HG03095 (cell line): ENCODE measurements around the gene GLP2R.

Experiments
- ATAC-seq: cut with Tn5 transposase; IDR thresholded peaks from one replicate; pipeline ENCODE4 v1.9.1; 2021; ENCODE audit warnings: moderate library complexity; ENCODE audit not compliant: unreplicated experiment

Gene GLP2R

DNA sequence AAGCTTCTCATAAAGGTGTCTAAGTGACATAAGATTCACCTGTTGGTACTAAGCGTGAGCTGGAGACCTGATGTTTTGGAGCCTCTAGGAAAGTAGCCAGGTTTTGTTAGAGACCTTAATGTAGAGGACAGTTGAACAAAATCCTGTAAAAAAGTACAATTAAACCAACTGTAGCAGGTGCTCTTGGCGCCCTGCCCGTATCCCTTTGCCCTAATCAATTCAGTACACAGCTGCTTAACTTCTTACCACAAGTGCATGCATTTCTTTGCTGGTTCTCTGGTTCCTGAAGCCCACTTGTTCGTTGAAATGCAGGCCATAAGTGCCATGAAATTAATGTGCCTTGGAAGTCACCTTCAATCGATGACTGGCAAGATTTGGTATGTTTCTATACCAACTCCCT lies 24.4 kb downstream of the GLP2R start:
- ATAC-seq, result no peak

DNA sequence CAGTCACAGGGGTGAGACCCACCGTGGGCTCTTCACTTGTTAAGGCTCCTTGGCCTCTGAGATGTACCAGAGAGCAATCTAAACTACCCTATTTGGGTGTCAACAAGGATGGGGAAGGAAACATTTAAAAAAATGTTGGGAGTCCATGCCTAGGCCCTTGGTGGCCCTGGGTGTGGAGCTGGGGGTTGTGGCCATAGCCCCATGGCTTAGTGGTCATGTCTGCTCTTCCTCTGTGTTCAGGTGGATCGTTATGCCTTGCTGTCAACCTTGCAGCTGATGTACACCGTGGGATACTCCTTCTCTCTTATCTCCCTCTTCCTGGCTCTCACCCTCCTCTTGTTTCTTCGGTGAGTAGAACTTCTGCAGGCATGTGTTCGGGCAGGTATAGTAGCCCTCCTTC lies 28.5 kb downstream of the GLP2R start:
- ATAC-seq, result no peak

DNA sequence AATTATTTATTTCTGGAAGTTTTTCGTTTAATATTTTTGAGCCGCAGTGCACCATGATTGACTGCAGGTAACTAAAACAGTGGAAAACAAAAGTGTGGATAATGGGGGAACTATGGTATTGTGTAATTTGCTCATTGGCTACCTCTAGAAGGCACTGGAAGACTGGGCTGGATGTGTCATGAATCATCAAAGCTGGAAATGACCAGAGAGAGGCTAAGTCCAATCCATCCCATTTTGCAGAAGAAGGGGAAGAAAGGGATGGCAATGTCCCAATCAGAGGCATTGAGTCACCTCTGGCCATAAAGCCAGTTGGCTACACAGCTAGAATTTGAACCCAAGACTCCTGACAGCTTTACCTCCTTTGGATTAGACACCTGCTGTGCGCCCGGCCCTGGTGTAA lies 29.3 kb downstream of the GLP2R start:
- ATAC-seq, result no peak

DNA sequence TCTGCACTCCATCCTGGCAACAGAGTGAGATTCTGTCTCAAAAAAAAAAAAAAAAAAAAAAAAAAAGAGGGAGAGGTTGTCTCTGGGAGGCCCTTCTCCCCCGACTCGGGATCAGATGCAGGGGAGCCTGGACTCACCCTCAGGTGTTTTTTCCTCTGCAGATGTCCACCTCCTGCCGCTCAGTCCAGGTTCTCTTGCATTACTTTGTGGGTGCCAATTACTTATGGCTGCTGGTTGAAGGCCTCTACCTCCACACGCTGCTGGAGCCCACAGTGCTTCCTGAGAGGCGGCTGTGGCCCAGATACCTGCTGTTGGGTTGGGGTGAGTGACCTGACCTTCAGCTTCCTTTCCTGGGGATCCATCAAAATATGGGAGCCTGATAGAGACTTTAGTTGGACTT lies 34.1 kb downstream of the GLP2R start:
- no peak for ATAC-seq

DNA sequence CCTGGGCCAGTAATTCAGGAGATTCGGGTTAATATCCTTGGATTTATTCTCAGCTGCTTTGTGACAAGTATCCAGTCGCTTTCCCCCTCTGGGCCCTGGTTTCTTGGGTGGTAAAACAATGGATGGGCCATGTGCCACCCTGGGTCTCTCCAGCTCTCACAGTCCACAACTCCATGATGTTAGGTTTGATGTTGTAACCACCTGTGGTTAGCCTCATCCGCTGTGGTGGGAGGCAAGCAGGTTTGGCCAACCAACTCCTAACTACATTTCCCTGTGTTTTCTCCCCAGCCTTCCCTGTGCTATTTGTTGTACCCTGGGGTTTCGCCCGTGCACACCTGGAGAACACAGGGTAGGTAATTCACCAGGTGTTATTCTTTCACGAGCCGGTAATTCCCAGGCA lies 35.1 kb downstream of the GLP2R start:
- ATAC-seq, result no peak

DNA sequence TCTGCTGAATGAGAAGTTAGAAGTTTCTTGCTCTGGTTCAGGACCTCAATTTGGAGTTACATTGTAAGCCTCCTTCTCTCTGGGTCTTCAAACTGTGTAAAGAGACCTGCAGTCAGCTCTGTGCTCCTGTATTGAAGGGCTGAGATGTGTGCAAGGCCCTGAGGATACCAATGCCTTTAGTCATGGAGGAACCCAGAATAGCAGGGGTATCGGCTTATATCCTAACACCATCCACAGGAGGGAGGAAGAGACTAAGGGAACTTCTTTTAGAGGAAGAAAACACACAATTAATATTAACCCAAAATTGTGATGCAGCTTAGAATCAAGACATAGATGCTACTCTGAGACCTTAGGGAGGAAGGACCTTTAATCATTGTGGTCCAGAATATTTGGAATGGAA lies 36.5 kb downstream of the GLP2R start:
- no peak for ATAC-seq

DNA sequence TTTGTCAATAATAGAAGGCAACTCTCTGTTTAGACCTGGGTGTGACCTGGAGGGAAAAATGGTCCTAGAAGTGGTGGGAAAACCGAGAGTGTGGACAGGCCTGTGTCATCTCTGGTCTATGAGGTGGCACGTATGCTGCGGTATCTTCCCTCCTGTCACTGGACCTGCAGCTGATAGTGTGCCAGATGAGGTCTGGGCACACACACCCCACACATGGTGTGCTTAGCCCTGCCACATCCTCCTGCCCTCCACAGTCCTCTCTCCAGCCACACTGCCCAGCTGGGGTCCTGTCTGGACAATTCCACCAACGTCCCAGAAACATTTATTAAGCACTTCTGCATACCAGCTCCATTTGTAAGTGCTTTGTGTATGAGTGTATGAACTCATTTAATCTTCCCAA lies 37.2 kb downstream of the GLP2R start:
- no peak for ATAC-seq

DNA sequence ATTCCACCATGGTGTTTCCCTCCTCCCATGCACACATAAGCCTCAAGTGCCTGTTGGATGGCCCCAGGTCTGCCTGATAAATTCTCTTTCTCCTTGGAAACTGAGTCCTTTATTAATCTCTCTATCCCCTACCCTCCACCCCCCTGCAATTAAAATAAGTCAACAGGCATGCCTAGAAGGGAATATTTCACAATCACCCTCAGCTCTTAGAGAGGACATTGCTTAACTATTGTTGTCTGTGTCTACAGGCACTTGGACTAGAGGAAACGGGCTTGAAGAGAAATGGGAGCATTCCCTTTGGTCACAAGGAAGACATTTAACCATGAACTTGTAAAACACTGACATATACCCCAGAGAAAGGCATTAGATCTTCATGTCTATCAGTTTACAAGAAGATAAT lies 39.9 kb downstream of the GLP2R start:
- no peak for ATAC-seq

DNA sequence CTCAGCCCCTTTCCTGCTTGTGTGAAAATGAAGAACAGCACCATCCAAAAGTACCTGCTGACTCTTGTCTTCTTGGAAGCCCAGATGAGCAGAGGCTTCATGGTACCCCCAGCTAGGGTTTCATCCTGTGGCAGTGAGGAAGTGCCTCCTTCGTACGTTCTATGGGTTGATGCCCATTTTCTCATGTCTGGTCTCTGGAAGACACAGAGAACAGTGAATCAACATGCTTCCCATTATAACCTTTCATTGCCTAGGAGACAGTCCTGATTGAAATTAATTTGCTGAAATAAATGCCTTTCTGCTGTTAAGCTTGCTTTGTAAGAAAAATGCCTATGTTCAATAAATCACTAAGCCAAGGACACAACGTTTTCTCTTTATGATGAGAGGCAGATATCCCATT lies 42.8 kb downstream of the GLP2R start:
- ATAC-seq, result no peak

DNA sequence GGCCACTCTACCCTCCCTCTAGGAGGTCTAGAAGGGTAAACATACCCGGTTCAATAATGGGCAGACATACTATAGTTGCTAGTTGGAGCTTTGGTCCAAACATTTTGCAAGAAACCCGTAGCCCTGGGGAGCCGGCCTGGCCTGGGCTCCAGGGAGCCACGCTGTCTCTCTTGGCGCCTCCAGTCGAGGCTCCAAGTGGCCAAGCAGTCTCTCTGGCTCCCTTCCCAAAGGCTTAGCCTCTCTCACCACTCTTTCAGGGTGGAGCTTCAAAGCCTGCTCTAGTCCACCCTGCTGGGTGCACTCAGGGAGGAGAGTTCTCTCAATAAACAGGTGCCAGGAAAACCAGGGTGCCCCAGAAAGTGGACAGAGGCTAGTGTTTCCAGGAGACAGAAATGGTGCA lies 47.1 kb downstream of the GLP2R start:
- ATAC-seq, result no peak

DNA sequence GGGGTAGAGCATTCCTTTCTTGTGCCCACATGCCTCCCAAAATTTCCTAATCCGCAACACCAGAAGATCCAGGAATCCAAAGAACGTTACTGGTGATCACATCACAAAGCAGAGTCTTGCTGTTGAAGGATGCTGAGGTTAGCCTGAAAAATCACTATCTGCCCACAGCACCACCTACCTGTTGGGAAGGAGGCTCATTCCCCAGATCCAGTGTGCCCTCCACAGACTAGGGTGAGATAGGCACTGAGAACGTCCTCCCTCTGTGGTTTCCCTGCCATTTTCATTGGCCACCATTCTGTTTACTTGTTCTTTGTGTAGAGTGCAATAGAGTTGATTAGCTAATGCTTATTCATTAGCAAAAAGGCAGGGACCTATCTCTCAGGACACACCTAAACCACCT lies 49.0 kb downstream of the GLP2R start:
- no peak for ATAC-seq

DNA sequence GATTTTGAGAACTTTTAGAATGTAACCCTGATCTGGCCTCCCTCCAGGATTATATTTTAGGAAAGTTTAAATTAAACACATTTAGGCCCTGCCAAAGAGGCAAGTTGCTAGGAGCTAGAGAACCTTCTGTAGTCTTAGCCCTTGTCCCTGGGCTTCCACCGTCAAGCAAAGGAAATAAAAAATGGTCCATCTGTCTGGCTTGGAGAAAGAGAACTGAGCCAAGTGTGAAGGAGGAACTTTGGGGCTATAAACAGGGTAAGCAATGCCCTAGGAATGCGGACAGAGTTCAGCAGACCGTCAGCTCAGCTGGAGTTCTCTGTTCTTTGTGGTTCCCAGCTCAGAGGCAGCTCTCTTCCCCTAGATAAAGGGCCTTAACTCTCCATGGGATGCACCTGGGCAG lies 49.7 kb downstream of the GLP2R start:
- ATAC-seq, result no peak

DNA sequence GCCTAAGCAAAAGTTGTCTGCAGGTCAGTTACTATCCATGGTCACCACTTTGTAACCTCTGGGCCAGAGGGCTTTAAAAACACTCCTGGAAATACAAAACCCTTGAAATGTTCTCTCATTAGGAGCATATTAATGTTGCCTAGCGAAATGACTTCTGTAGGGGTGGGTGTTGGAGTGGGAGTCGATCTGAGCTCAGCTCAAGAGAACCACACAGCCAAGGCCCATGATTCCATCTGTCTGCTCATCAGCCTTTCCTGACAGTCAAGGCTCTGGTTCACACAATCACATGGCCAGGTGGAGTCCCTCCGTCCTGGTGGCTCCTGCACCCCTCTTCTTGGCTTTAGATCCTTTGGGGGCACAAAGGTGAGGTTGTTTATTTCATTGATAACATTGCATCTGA lies 52.6 kb downstream of the GLP2R start:
- ATAC-seq, result no peak

DNA sequence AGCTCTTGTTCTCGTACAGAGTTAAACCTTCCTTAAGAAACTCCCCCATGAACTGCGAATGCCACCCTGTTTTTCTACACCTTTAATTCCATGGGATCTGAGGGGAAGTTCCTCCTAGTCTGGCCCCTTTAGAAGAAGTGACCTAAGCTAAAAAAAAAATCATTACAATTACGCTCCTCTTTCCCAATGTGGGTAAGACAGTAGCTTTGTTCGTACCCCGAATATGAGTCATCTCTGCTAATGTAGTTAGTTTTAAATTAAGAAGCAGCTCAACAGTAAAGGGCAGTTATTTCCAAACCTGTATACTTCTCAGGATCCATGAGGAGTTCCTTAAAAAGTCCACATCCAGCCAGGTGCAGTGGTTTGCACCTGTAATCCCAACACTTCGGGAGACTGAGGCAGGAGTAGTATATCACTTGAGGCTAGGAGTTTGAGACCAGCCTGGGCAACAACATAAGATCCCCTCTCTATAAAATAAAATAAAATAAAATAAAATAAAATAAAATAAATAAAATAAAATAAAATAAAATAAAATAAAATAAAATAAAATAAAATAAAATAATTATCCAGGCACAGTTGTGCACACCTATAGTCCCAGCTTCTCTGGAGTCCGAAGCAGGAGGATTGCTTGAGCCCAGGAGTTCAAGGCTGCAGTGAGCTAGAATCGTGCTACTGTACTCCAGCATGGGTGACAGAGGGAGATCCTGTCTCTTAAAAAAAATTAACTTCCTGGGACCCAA lies 53.2 kb downstream of the GLP2R start:
- no peak for ATAC-seq

DNA sequence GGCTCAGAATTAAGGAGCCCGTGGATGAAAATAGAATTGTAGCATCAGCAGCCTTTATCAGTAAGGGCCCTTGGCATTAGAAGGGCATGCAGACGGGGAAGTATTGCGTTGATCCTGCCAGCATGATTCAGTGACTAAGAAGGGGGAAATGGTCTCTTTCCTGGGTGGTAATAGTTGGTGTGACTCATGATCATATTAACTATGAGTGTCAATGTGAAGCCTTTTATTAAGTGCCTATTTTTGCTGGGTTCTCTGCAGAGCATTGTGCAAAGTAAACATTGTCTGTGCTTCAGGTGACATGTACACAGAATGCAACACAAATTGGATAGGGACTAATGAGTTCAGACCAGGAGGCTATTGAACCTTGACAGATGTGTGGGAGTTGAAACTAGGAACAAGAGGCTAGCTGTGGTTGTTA lies 54.9 kb downstream of the GLP2R start:
- no peak for ATAC-seq

DNA sequence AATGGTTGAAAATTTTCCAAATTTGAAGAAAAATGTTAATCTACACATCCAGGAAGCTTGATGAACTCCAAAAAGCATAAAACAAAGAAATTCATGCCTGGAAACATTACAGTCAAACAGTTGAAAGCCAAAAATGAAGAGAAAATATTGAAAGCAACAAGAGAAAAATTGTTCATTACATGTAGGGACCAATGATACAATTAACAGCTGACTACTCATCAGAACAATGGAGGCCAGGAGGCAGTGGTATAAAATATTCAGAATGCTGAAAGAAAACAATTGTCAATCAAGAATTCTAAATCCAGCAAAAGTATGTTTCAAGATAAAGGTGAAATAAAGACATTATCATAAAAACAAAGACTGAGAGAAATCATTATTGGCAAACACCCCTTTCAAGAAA lies 57.7 kb downstream of the GLP2R start:
- no peak for ATAC-seq

DNA sequence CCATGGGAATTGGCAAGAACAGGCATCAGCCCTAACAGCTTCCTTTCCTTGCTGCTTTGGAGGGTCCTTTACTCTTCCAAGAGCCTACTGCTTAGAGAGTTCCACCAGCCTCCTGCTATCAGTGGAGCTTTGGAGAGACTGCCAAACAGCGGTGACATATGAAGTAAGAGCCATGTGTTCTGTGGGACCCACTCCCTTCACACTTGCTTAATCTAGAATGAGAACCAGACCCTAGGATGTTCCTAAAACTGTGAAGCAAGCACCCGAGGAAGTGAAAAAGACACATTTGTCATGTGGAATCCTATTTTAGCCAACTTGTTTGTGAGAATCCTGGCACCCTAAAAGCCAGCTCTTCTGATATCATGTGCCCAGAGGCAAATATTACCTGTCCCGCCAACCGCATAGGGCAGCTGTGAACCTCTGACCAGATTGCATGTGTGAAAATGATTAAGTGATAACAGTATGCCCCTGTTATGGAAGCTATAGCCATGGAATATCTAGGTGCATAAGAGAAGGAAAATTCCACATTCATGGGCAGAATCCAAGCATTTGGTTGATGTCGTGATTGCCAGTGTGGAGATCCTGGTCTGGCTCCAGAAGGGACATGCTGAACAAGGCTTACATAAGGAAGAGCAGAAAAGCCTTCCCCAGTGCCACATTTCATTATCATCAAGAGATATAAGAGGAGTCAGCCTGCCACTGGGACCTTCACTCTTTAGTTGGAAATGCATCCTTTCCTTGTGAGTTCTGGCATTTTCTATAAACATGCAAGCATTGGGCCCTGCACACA lies 60.6 kb downstream of the GLP2R start:
- ATAC-seq, result no peak

DNA sequence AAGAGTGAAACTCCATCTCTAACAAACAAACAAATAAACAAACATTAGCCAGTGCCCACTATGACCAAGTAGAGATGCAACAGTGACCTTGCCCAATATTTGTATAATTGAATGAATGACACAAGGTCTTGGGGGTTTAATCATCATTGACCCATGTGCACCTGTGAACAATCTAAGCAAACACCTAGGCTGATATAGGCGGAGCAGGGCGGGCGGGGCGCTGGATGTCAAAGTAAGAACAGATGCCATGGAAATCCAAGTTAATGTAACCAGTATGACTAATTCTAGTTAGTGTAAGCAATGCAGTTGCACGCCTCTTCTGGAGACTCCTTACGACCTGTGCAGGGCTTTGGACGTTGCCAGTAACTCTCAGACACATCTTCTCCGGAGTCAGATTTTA lies 61.8 kb downstream of the GLP2R start:
- no peak for ATAC-seq

DNA sequence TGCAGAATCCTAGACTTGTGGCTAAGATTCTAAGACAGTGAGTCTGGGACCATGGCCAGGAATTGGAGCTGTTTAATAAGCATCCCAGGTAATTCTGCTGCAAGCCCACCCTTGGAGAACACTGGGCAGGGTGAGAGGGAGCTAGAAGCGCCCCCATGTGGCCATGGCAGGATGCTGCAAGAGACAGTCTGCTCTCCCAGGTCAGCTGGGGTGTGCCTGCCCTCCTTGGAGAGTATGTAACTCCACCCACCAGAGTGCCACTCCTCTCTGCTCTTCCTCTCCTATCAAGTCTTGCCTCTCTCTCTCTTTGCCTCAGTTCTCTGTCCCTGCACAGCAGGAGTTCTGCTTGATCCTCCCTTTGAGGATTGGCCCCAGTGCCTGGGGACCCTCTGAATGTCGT lies 64.4 kb downstream of the GLP2R start:
- no peak for ATAC-seq

DNA sequence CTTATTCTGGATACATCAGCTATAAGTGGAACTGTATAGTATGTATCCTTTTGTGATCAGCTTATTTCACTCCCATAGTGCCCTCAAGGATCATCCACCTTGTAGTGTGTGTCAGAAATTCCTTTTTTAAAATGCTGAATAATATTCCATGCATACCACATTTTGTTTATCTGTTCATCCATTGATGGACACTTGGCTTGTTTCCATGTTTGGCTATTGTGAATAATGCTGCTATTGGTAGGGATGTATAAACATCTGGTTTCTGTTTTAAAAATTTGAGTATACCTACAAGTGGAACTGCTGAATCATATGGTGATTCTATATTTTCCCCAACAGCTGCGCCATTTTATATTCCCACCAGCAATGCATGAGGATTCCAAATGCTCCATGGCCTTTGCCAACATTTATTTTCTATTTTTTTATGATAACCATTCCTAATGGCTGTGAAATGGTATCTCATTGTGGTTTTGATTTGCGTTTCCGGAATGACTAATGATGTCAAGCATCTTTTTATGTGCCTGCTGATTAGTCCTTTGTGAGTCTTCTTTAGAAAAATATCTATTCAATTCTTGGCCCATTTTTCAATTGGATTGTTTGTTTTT lies 67.8 kb downstream of the GLP2R start:
- ATAC-seq, result no peak

DNA sequence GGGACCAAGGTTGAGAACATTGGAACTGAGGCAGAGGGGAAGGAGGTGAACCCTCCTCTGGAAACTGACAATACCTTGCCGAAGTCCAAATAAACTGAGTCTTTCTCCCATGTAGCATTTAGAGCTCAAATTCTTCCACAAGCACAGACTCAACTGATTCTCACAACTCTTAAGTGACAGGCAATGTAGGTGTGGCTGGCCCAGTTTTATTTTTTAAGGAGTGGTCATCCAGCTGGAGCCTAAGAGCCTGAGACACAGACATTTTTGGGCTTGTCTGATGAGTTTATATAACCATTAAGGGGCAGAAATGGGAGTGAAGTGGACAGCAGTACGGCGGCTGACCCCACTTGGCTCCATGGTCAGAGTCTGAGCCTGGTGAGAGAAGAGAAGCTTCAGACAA lies 68.5 kb downstream of the GLP2R start:
- ATAC-seq, result no peak

DNA sequence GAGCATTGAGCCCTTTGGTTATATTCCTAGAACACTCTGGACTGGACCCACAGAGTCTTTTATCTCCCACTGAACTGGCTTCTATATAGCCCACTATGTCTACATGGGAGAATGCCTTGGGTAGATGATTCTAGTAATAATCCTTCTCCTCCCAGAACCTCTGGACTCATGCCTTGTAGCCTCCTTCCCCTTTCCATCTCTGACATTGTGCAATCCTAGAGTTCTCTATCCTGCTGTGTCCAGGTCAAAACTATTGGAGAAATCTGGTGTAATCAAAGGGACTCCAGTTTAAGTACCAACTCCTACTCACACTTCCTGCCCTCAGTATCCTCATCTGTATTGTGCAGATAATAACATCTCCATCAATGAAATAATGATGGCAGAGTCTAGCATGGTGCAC lies 70.2 kb downstream of the GLP2R start:
- ATAC-seq, result no peak
